K562 (cell line): Measurements from ENCODE around the gene DRC3. TPM values are rescaled to one million over a fixed set of nuclear protein-coding genes. Genes with fewer than 3 reads are reported as not detected.

Experiments
- ATAC-seq: fragments of 200-7000 bp; cut with Tn5 transposase; 3 replicates; pipeline ENCODE4 v1.9.1; 2020; ENCODE audit warnings: moderate library complexity
- BruUV-seq: library from RNA; stranded (reverse); fragments of 400-500 nt; replicated peaks from 2 replicates; lab custom pipeline; 2021; lab: Mats Ljungman, UMichigan
- CTCF ChIA-PET: fragments of 300-600 bp; formaldehyde crosslinking; extraction: SDS; loops from one replicate; lab custom pipeline; 2021; ENCODE audit warnings: low intra/inter-chr PET ratio; lab: Yijun Ruan, JAX
- POLR2A ChIA-PET: fragments of 300-600, 350-650 bp; sonication (Branson Sonifier 250); formaldehyde crosslinking; extraction: SDS; loops from one replicate; lab custom pipeline; 2021; ENCODE audit warnings: antibody characterized with exemption, inconsistent platforms; lab: Yijun Ruan, JAX
- DNase-seq, 4 experiments: peaks; one replicate each; pipeline versions ENCODE4 v3.0.0 to v3.0.0-alpha.2; 2011 to 2018; ENCODE audit warnings: low spot score in 3 of 4, mixed read lengths in 3 of 4; ENCODE audit errors: extremely low read depth in 1 of 4
- FAIRE-seq: peaks from 2 replicates; lab custom pipeline; 2011; peaks lifted over from hg19 to GRCh38; lab: Jason Lieb, UNC
- H2AFZ ChIP-seq: 2 replicates; pipeline ENCODE4 v1.6.0; 2011; ENCODE audit warnings: low read depth, low read length, control low read depth, inconsistent platforms
- H3K27ac ChIP-seq: fragments of 200-600 bp; 3 replicates; pipeline ENCODE4 v1.8.0; 2011; ENCODE audit warnings: low read depth, mild to moderate bottlenecking, control low read depth, inconsistent platforms, low read length, moderate library complexity, mixed read lengths; ENCODE audit errors: extremely low read depth
- H3K27me3 ChIP-seq, 2 experiments: fragments of 300-600 bp in 1 of 2; 2 replicates in 1 of 2; 3 replicates in 1 of 2; pipeline versions ENCODE4 v1.6.0 to v1.8.0; 2011; ENCODE audit warnings: inconsistent platforms in 2 of 2, low read length in 2 of 2, mild to moderate bottlenecking in 1 of 2, mixed read lengths in 1 of 2, moderate library complexity in 1 of 2; ENCODE audit not compliant: control insufficient read depth in 2 of 2, insufficient read depth in 2 of 2
- H3K36me3 ChIP-seq: fragments of 300-600 bp; 3 replicates; pipeline ENCODE4 v1.8.0; 2011; ENCODE audit warnings: mild to moderate bottlenecking, low read length, inconsistent platforms; ENCODE audit not compliant: control insufficient read depth, insufficient read depth
- H3K4me1 ChIP-seq, 2 experiments: fragments of 200-600 bp in 1 of 2; replicated peaks in 1 of 2; 2 replicates in 1 of 2; 3 replicates in 1 of 2; pipeline versions ENCODE4 v1.5.1 to v1.8.0; 2011; ENCODE audit warnings: inconsistent platforms in 2 of 2, low read length in 2 of 2, mild to moderate bottlenecking in 1 of 2, mixed read lengths in 1 of 2, moderate library complexity in 1 of 2; ENCODE audit not compliant: control insufficient read depth in 2 of 2, insufficient read depth in 2 of 2
- H3K4me2 ChIP-seq: 2 replicates; pipeline ENCODE4 v1.6.1; 2011; ENCODE audit warnings: low read length, control low read depth, inconsistent platforms, mixed read lengths; ENCODE audit not compliant: insufficient read depth
- H3K4me3 ChIP-seq: fragments of 200-600 bp; sonication (generic), shearing (Covaris generic); 2 replicates; pipeline ENCODE4 v1.5.1; 2016; ENCODE audit warnings: control low read depth, inconsistent platforms
- H3K79me2 ChIP-seq: fragments of 200-600 bp; 3 replicates; pipeline ENCODE4 v1.8.0; 2011; ENCODE audit warnings: low read length, inconsistent platforms; ENCODE audit not compliant: control insufficient read depth, insufficient read depth
- H3K9ac ChIP-seq, 2 experiments: 2 replicates each; pipeline versions ENCODE4 v1.6.0 to v1.6.1; 2011; ENCODE audit warnings: low read depth in 2 of 2, low read length in 2 of 2, control low read depth in 1 of 2, inconsistent platforms in 1 of 2, mild to moderate bottlenecking in 1 of 2, mixed read lengths in 1 of 2; ENCODE audit not compliant: insufficient read depth in 1 of 2
- H3K9me1 ChIP-seq: one replicate; pipeline ENCODE4 v1.6.0; 2011; ENCODE audit warnings: inconsistent platforms, mild to moderate bottlenecking, low read length, moderate library complexity; ENCODE audit not compliant: control insufficient read depth, insufficient read depth
- H3K9me3 ChIP-seq: replicated peaks from 2 replicates; pipeline ENCODE4 v1.5.1; 2011; ENCODE audit warnings: low read depth, low read length, inconsistent platforms; ENCODE audit not compliant: control insufficient read depth, insufficient read depth
- H4K20me1 ChIP-seq: replicated peaks from 2 replicates; pipeline ENCODE4 v1.6.1; 2011; ENCODE audit warnings: low read length, inconsistent platforms, mixed read lengths; ENCODE audit not compliant: control insufficient read depth, insufficient read depth
- ARID2 ChIP-seq: fragments of 450-650 bp; IDR thresholded peaks from 2 replicates; pipeline ENCODE4 v1.6.1; 2017; ENCODE audit warnings: antibody characterized with exemption, mild to moderate bottlenecking
- ATF1 ChIP-seq, 2 experiments: fragments of 450-650 bp in 1 of 2; IDR thresholded peaks; 2 replicates each; pipeline ENCODE4 v1.6.1; 2016; ENCODE audit warnings: missing compliant biosample characterization in 1 of 2, missing genetic modification characterization in 1 of 2
- CBX8 ChIP-seq: fragments of 200-600 bp; sonication (generic); IDR thresholded peaks from 2 replicates; pipeline ENCODE4 v1.6.1; 2012; ENCODE audit warnings: borderline replicate concordance, mixed run types, low read depth, mild to moderate bottlenecking, moderate library complexity, mixed read lengths, low read length, control low read depth, inconsistent platforms; ENCODE audit not compliant: poor library complexity, severe bottlenecking; ENCODE audit errors: extremely low read depth
- EGR1 ChIP-seq: fragments of 450-650 bp; conservative IDR thresholded peaks from 2 replicates; pipeline ENCODE4 v1.6.1; 2017; ENCODE audit warnings: mild to moderate bottlenecking
- HNRNPL ChIP-seq: fragments of 200-400 bp; formaldehyde crosslinking; IDR thresholded peaks from 2 replicates; pipeline ENCODE4 v1.6.1; 2017; ENCODE audit warnings: low read depth, mild to moderate bottlenecking, low read length
- NELFE ChIP-seq: IDR thresholded peaks from 2 replicates; pipeline ENCODE4 v1.6.1; 2011; ENCODE audit warnings: mild to moderate bottlenecking; ENCODE audit not compliant: insufficient read depth, insufficient read length
- POLR3G ChIP-seq: IDR thresholded peaks from 2 replicates; pipeline ENCODE4 v1.6.1; 2011; ENCODE audit not compliant: insufficient read length, insufficient replicate concordance; ENCODE audit errors: extremely low read depth
- STAT5A ChIP-seq: IDR thresholded peaks from 2 replicates; pipeline ENCODE4 v1.6.1; 2012; ENCODE audit warnings: low read length, inconsistent platforms, borderline replicate concordance
- TCF3 ChIP-seq: sonication (generic); formaldehyde crosslinking; IDR thresholded peaks from 2 replicates; pipeline ENCODE4 v1.4.0; 2020; ENCODE audit warnings: mild to moderate bottlenecking, missing genetic modification reagents
- TCF7L2 ChIP-seq: fragments of 150-350 bp; IDR thresholded peaks from 2 replicates; pipeline ENCODE4 v1.6.1; 2016; ENCODE audit warnings: low read depth, mild to moderate bottlenecking, low read length, moderate library complexity
- XRCC3 ChIP-seq: fragments of 450-650 bp; IDR thresholded peaks from 2 replicates; pipeline ENCODE4 v1.6.1; 2017; ENCODE audit warnings: mild to moderate bottlenecking, moderate library complexity
- ZEB2 ChIP-seq: fragments of 450-650 bp; IDR thresholded peaks from 2 replicates; pipeline ENCODE4 v1.6.1; 2016
- ZFP30 ChIP-seq: fragments of 250-450 bp; sonication (Bioruptor Pico); IDR thresholded peaks from 2 replicates; pipeline ENCODE4 v1.8.0; 2022; ENCODE audit warnings: moderate library complexity, mild to moderate bottlenecking, inconsistent platforms, borderline replicate concordance
- ZNF644 ChIP-seq: fragments of 200-800 bp; sonication (Bioruptor generic); IDR thresholded peaks from 2 replicates; pipeline ENCODE4 v1.6.1; 2016; ENCODE audit warnings: low read depth, missing genetic modification characterization, missing compliant biosample characterization
- WGBS: fragments of 100-300 bp; shearing (Covaris generic); methylation state at CpG from one replicate; pipeline ENCODE4 v1.1.6; 2016; ENCODE audit warnings: low coverage, mixed read lengths; ENCODE audit not compliant: insufficient coverage; ENCODE audit errors: missing lambda C conversion rate; 5-methylcytosine and 5-hydroxymethylcytosine counted together
- in situ Hi-C: fragments of 300-500 bp; cut with MboI; formaldehyde crosslinking; loops from 4 replicates; pipeline ENCODE4 v1.15.0; 2018; ENCODE audit warnings: inconsistent platforms, mixed read lengths
- intact Hi-C: fragments of 100-400 bp; cut with micrococcal nuclease; formaldehyde crosslinking; loops from 2 replicates; pipeline ENCODE4 v1.14.2; 2022
- polyA plus RNA-seq, 8 experiments: library from polyadenylated mRNA; depleted of rRNA in 4 of 8; stranded (reverse) in 5 of 8; unstranded in 3 of 8; fragments of >200 nt; fragmentation: Nextera tagmentation in 2 of 8; fragmentation: Illumina TruSeq in 1 of 8; extraction: Ambion mirVana in 2 of 8; extraction: Trizol in 1 of 8; gene quantifications; 2 replicates each; pipeline versions ENCODE4 v1.2.1 to v1.2.3, GENCODE V29; 2011 to 2014; ENCODE audit warnings: inconsistent platforms in 1 of 8, missing spikeins in 1 of 8
- total RNA-seq, 7 experiments: library from RNA; depleted of rRNA in 6 of 7; stranded (reverse); fragments of >200 nt in 6 of 7; fragmentation: Illumina TruSeq in 2 of 7; extraction: Trizol in 2 of 7; gene quantifications; 2 replicates each; pipeline versions ENCODE4 v1.2.1 to v1.2.3, GENCODE V29; 2011 to 2021; ENCODE audit warnings: low replicate concordance in 1 of 7
- TF ChIP-seq, protein P1 (sequence below): IDR thresholded peaks from 2 replicates; pipeline ENCODE4 v1.6.1; 2011; ENCODE audit not compliant: insufficient read length; ENCODE audit errors: extremely low read depth
- TF ChIP-seq, protein P2 (sequence below): fragments of 450-650 bp; formaldehyde crosslinking; IDR thresholded peaks from 2 replicates; pipeline ENCODE4 v1.4.0; 2020; ENCODE audit warnings: mild to moderate bottlenecking
- TF ChIP-seq, protein P3 (sequence below), 2 experiments: fragments of 450-650 bp; conservative IDR thresholded peaks; 2 replicates each; pipeline ENCODE4 v1.6.1; 2017; ENCODE audit warnings: mild to moderate bottlenecking in 2 of 2, moderate library complexity in 2 of 2
- TF ChIP-seq, protein P4 (sequence below), 3 experiments: IDR thresholded peaks in 2 of 3; conservative IDR thresholded peaks in 1 of 3; 2 replicates each; pipeline ENCODE4 v1.5.1; 2011 to 2012; ENCODE audit warnings: low read length in 3 of 3, mild to moderate bottlenecking in 3 of 3, control low read depth in 2 of 3, improper control_type of control experiment in 1 of 3, inconsistent platforms in 1 of 3, low read depth in 1 of 3, mixed read lengths in 1 of 3, moderate library complexity in 1 of 3; ENCODE audit not compliant: insufficient read depth in 2 of 3

The DRC3 gene
- total and polyA plus RNA-seq, 9 of the 15 experiments (the other 6 are each of a cell fraction or from before 2014, with no cell fraction given), result 0.10 to 0.84 (median 0.30) TPM; not detected in 3

DNA sequence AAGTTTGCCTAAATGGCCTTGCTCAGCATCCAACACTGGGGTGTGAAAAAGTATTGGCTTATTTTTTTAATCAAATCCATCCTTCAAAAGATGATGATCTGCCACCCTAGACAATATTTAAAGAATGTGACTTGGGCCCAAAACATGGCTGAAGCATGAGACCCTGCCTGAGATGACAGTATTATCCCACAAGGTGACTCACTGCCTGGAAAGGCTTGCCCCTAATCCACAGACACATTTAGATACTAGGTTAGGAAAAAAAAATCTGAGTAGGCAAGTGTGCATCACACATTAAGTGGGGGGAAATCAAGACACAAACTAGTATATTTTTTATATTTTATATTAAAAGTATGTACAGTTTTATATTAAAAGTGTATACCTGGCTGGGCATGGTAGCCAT, 38.9 kb upstream of the DRC3 start (continued):
- TF ChIP-seq ZNF644 (tag) (no peak), ZFP30 (CRISPR knock-in tag) (no peak), HNRNPL (no peak), ARID2 (no peak), ATF1 (CRISPR knock-in tag; IDR thresholded peaks at IDR 0.05) (no peak), ATF1 (tag; IDR thresholded peaks at IDR 0.05) (no peak), EGR1 (no peak), CBX8 (no peak), ZEB2 (no peak)
- TF ChIP-seq, protein P1, sequence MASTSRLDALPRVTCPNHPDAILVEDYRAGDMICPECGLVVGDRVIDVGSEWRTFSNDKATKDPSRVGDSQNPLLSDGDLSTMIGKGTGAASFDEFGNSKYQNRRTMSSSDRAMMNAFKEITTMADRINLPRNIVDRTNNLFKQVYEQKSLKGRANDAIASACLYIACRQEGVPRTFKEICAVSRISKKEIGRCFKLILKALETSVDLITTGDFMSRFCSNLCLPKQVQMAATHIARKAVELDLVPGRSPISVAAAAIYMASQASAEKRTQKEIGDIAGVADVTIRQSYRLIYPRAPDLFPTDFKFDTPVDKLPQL, result no peak
- TF ChIP-seq, protein P2, sequence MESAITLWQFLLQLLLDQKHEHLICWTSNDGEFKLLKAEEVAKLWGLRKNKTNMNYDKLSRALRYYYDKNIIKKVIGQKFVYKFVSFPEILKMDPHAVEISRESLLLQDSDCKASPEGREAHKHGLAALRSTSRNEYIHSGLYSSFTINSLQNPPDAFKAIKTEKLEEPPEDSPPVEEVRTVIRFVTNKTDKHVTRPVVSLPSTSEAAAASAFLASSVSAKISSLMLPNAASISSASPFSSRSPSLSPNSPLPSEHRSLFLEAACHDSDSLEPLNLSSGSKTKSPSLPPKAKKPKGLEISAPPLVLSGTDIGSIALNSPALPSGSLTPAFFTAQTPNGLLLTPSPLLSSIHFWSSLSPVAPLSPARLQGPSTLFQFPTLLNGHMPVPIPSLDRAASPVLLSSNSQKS (CRISPR knock-in tag), result no peak

DNA sequence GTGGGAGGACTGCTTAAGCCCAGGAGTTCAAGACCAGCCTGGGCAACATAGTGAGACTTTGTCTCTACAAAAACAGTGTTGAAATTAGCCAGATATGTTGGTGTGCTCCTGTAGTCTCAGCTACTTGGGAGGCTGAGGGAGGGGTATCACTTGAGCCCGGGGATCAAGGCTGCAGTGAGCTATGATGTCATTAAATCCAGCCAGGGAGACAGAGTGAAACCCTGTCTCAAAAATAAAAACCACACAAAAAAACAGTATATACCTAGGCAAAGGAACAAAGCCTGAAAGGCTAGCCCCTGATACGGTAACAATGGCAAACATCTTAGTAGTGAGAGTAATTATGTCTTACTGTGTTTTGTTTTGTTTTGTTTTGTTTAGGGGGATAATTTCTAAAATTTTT, 38.4 kb upstream of the DRC3 start:
- Histone ChIP-seq H3K9ac (no peak overlapping the region), H3K36me3 (no peaks in the 10 kb centered on the region), H3K27ac (no peak overlapping the region), H3K79me2 (no peaks in the 10 kb centered on the region), H3K4me2 (no peak overlapping the region), H3K9me1 (no peaks in the 10 kb centered on the region), H3K4me3 (no peak overlapping the region), H3K27me3 (no peaks in the 10 kb centered on the region), H2AFZ (no peak overlapping the region), H3K9me3 (no peaks in the 10 kb centered on the region), H4K20me1 (peaks cover 7% of the 10 kb centered on the region; the same call in 1 of the 2 replicates), H3K4me1 (peaks cover 0 to 9% of the 10 kb centered on the region in 2 experiments; a peak in 2 of 5 replicates)
- POLR2A ChIA-PET, result no interaction called here
- CTCF ChIA-PET, result no interaction called here
- 39% methylated on average over 2 of the region's 2 CpGs for WGBS
- in situ Hi-C loops, result no loop called here
- DNase-seq, result no peak
- no TSS peak for BruUV-seq
- FAIRE-seq, result no peak
- ATAC-seq, result no peak
- intact Hi-C loops, result no loop called here
- no peak for TF ChIP-seq STAT5A
- no peak for TF ChIP-seq NELFE
- TF ChIP-seq, protein P3, sequence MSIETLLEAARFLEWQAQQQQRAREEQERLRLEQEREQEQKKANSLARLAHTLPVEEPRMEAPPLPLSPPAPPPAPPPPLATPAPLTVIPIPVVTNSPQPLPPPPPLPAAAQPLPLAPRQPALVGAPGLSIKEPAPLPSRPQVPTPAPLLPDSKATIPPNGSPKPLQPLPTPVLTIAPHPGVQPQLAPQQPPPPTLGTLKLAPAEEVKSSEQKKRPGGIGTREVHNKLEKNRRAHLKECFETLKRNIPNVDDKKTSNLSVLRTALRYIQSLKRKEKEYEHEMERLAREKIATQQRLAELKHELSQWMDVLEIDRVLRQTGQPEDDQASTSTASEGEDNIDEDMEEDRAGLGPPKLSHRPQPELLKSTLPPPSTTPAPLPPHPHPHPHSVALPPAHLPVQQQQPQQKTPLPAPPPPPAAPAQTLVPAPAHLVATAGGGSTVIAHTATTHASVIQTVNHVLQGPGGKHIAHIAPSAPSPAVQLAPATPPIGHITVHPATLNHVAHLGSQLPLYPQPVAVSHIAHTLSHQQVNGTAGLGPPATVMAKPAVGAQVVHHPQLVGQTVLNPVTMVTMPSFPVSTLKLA (conservative IDR thresholded peaks at IDR 0.05), result no peak
- no peak for TF ChIP-seq XRCC3
- no peak for TF ChIP-seq TCF3 (CRISPR knock-in tag)
- no peak for TF ChIP-seq POLR3G
- no peak for TF ChIP-seq TCF7L2
- TF ChIP-seq, protein P4, sequence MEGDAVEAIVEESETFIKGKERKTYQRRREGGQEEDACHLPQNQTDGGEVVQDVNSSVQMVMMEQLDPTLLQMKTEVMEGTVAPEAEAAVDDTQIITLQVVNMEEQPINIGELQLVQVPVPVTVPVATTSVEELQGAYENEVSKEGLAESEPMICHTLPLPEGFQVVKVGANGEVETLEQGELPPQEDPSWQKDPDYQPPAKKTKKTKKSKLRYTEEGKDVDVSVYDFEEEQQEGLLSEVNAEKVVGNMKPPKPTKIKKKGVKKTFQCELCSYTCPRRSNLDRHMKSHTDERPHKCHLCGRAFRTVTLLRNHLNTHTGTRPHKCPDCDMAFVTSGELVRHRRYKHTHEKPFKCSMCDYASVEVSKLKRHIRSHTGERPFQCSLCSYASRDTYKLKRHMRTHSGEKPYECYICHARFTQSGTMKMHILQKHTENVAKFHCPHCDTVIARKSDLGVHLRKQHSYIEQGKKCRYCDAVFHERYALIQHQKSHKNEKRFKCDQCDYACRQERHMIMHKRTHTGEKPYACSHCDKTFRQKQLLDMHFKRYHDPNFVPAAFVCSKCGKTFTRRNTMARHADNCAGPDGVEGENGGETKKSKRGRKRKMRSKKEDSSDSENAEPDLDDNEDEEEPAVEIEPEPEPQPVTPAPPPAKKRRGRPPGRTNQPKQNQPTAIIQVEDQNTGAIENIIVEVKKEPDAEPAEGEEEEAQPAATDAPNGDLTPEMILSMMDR (IDR thresholded peaks at IDR 0.05 in 2 of 3, conservative IDR thresholded peaks at IDR 0.05 in 1 of 3; ENCODE audit: insufficient read depth in 2 of 3, low read depth in 1 of 3, low read length in 3 of 3), result no peak
